H1 (cell line): Measurements from ENCODE around the gene BAIAP2L2. TPM values are rescaled to one million over a fixed set of nuclear protein-coding genes. Genes with fewer than 3 reads are reported as not detected.
"Not testable (repeated sequence)": the region's sequence is repeated elsewhere in the genome, so short reads cannot be mapped to it uniquely, and the experiment has no call there.

Experiments
- CTCF ChIA-PET: fragments of 300-600 bp; sonication (Branson Sonifier 250); formaldehyde crosslinking; loops from one replicate; lab custom pipeline; 2021; ENCODE audit not compliant: partially characterized antibody; lab: Charles Lee
- POLR2A ChIA-PET: fragments of 300-600 bp; sonication (Branson Sonifier 250); formaldehyde crosslinking; loops from one replicate; lab custom pipeline; 2021; ENCODE audit warnings: inconsistent platforms; ENCODE audit not compliant: partially characterized antibody; lab: Charles Lee
- DNase-seq, 2 experiments: peaks; one replicate each; pipeline versions ENCODE4 v3.0.0 to v3.0.0-alpha.2; 2010 to 2022; ENCODE audit warnings: low spot score in 2 of 2, low read depth in 1 of 2, mixed read lengths in 1 of 2
- FAIRE-seq: peaks from 2 replicates; lab custom pipeline; 2011; peaks lifted over from hg19 to GRCh38; lab: Jason Lieb, UNC
- H2AFZ ChIP-seq: 2 replicates; pipeline ENCODE4 v1.8.1; 2012; ENCODE audit warnings: low read length, inconsistent platforms
- H2AK5ac ChIP-seq: 2 replicates; pipeline ENCODE4 v1.6.1; 2013; ENCODE audit warnings: low read depth, low read length
- H2BK120ac ChIP-seq: replicated peaks from 2 replicates; pipeline ENCODE3; 2013; ENCODE audit warnings: low read depth, low read length, inconsistent platforms
- H2BK12ac ChIP-seq: 2 replicates; pipeline ENCODE4 v1.6.1; 2013; ENCODE audit warnings: low read depth, low read length
- H2BK15ac ChIP-seq: 2 replicates; pipeline ENCODE4 v1.6.1; 2013; ENCODE audit warnings: low read length
- H2BK20ac ChIP-seq: 2 replicates; pipeline ENCODE4 v1.6.1; 2013; ENCODE audit warnings: low read length
- H2BK5ac ChIP-seq: 2 replicates; pipeline ENCODE4 v1.6.1; 2013; ENCODE audit warnings: low read depth, low read length
- H3K14ac ChIP-seq: 2 replicates; pipeline ENCODE4 v1.6.1; 2013; ENCODE audit warnings: inconsistent platforms; ENCODE audit not compliant: insufficient read length
- H3K18ac ChIP-seq: 2 replicates; pipeline ENCODE4 v1.6.1; 2013; ENCODE audit warnings: low read length; ENCODE audit errors: extremely low read depth
- H3K23ac ChIP-seq: 2 replicates; pipeline ENCODE4 v1.6.1; 2013; ENCODE audit warnings: inconsistent platforms; ENCODE audit not compliant: insufficient read length
- H3K23me2 ChIP-seq: 2 replicates; pipeline ENCODE4 v1.6.1; 2013; ENCODE audit warnings: low read depth, low read length
- H3K27ac ChIP-seq: 2 replicates; pipeline ENCODE4 v1.6.1; 2011; ENCODE audit warnings: low read depth, low read length, inconsistent platforms
- H3K27me3 ChIP-seq, 4 experiments: replicated peaks in 1 of 4; 1 replicate in 1 of 4; 2 replicates in 3 of 4; pipeline versions ENCODE4 v1.6.1 to v1.8.1; 2011 to 2013; ENCODE audit warnings: low read length in 3 of 4, mild to moderate bottlenecking in 3 of 4, inconsistent platforms in 2 of 4, mixed read lengths in 2 of 4, moderate library complexity in 1 of 4; ENCODE audit not compliant: control insufficient read depth in 3 of 4, insufficient read depth in 3 of 4; ENCODE audit errors: extremely low read depth in 1 of 4
- H3K36me3 ChIP-seq, 4 experiments: 2 replicates each; pipeline versions ENCODE4 v1.6.1 to v1.8.1; 2011 to 2013; ENCODE audit warnings: mild to moderate bottlenecking in 4 of 4, low read length in 3 of 4, moderate library complexity in 2 of 4, control low read depth in 1 of 4, inconsistent platforms in 1 of 4; ENCODE audit not compliant: insufficient read depth in 4 of 4, control insufficient read depth in 2 of 4
- H3K4ac ChIP-seq: replicated peaks from 2 replicates; pipeline ENCODE3; 2013; ENCODE audit warnings: low read length, low read depth, mixed read lengths, inconsistent platforms; ENCODE audit not compliant: insufficient read length
- H3K4me1 ChIP-seq, 4 experiments: replicated peaks in 1 of 4; 1 replicate in 1 of 4; 2 replicates in 3 of 4; pipeline versions ENCODE4 v1.6.1 to v1.8.1; 2011 to 2013; ENCODE audit warnings: low read length in 3 of 4, inconsistent platforms in 2 of 4, mixed read lengths in 1 of 4; ENCODE audit not compliant: insufficient read depth in 4 of 4, control insufficient read depth in 3 of 4
- H3K4me2 ChIP-seq, 2 experiments: 2 replicates each; pipeline versions ENCODE4 v1.6.1 to v1.8.1; 2011 to 2013; ENCODE audit warnings: low read depth in 2 of 2, low read length in 2 of 2, control low read depth in 1 of 2, inconsistent platforms in 1 of 2, mild to moderate bottlenecking in 1 of 2; ENCODE audit not compliant: insufficient read depth in 1 of 2
- H3K4me3 ChIP-seq, 4 experiments: fragments of 200-600, 300-600 bp in 1 of 4; sonication (generic), shearing (Covaris generic), sonication (Bioruptor Twin) in 1 of 4; 2 replicates each; pipeline versions ENCODE4 v1.5.1 to v1.8.1; 2011 to 2016; ENCODE audit warnings: low read length in 4 of 4, low read depth in 3 of 4, control low read depth in 2 of 4, inconsistent platforms in 2 of 4, mild to moderate bottlenecking in 2 of 4, mixed read lengths in 1 of 4, moderate library complexity in 1 of 4; ENCODE audit not compliant: insufficient read depth in 2 of 4; ENCODE audit errors: extremely low read depth in 1 of 4
- H3K56ac ChIP-seq: replicated peaks from 2 replicates; pipeline ENCODE3; 2013; ENCODE audit warnings: low read depth, mild to moderate bottlenecking, mixed read lengths, low read length, inconsistent platforms; ENCODE audit not compliant: insufficient read length
- H3K79me1 ChIP-seq: 2 replicates; pipeline ENCODE4 v1.6.1; 2013; ENCODE audit warnings: low read depth, low read length, control low read depth
- H3K79me2 ChIP-seq, 2 experiments: 2 replicates each; pipeline versions ENCODE4 v1.6.1 to v1.8.1; 2012 to 2013; ENCODE audit warnings: low read length in 2 of 2, mild to moderate bottlenecking in 2 of 2, inconsistent platforms in 1 of 2; ENCODE audit not compliant: insufficient read depth in 2 of 2, control insufficient read depth in 1 of 2
- H3K9ac ChIP-seq, 4 experiments: replicated peaks in 1 of 4; 1 replicate in 1 of 4; 2 replicates in 3 of 4; pipeline versions ENCODE4 v1.6.1 to v1.8.1; 2011 to 2013; ENCODE audit warnings: low read depth in 3 of 4, low read length in 3 of 4, control low read depth in 2 of 4, mild to moderate bottlenecking in 2 of 4, moderate library complexity in 2 of 4, inconsistent platforms in 1 of 4; ENCODE audit errors: extremely low read depth in 1 of 4
- H3K9me3 ChIP-seq, 2 experiments: 2 replicates each; pipeline versions ENCODE4 v1.6.1 to v1.8.1; 2012 to 2013; ENCODE audit warnings: mild to moderate bottlenecking in 2 of 2, moderate library complexity in 2 of 2, control low read depth in 1 of 2, inconsistent platforms in 1 of 2, low read depth in 1 of 2, low read length in 1 of 2, mixed read lengths in 1 of 2; ENCODE audit not compliant: insufficient read depth in 2 of 2
- H4K20me1 ChIP-seq, 2 experiments: replicated peaks in 1 of 2; 2 replicates each; pipeline versions ENCODE3 to v1.8.1; 2011 to 2013; ENCODE audit warnings: inconsistent platforms in 2 of 2, low read length in 2 of 2, mild to moderate bottlenecking in 1 of 2; ENCODE audit not compliant: insufficient read depth in 2 of 2, control insufficient read depth in 1 of 2
- H4K5ac ChIP-seq: 2 replicates; pipeline ENCODE4 v1.6.1; 2013; ENCODE audit warnings: low read length, low read depth, mixed read lengths, inconsistent platforms; ENCODE audit not compliant: insufficient read length
- H4K8ac ChIP-seq: 2 replicates; pipeline ENCODE4 v1.8.0; 2013; ENCODE audit warnings: mild to moderate bottlenecking, moderate library complexity, low read length, inconsistent platforms; ENCODE audit not compliant: insufficient read depth; ENCODE audit errors: extremely low read depth
- H4K91ac ChIP-seq: replicated peaks from 2 replicates; pipeline ENCODE3; 2013; ENCODE audit warnings: low read length, mixed read lengths, inconsistent platforms; ENCODE audit not compliant: insufficient read length
- WGBS, 2 experiments: shearing (Covaris generic) in 1 of 2; methylation state at CpG; one replicate each; pipeline versions ENCODE4 v1.1.6 to v1.1.7; 2013 to 2015; ENCODE audit warnings: low lambda C conversion rate in 2 of 2, mixed read lengths in 2 of 2, inconsistent platforms in 1 of 2, low coverage in 1 of 2, missing lambda C conversion rate in 1 of 2; ENCODE audit not compliant: insufficient replicate concordance in 2 of 2, insufficient coverage in 1 of 2, insufficient read length in 1 of 2; ENCODE audit errors: extremely low coverage in 1 of 2, missing lambda C conversion rate in 1 of 2; 5-methylcytosine and 5-hydroxymethylcytosine counted together
- polyA plus RNA-seq, 7 experiments: library from polyadenylated mRNA; depleted of rRNA in 3 of 7; stranded (reverse) in 5 of 7; unstranded in 2 of 7; fragments of >200 nt in 5 of 7; fragments of 200-250 nt in 2 of 7; gene quantifications; 1 replicate in 5 of 7; 2 replicates in 1 of 7; 4 replicates in 1 of 7; pipeline versions ENCODE4 v1.2.1 to v1.2.3, GENCODE V29; 2011 to 2013; ENCODE audit warnings: missing spikeins in 2 of 7, mixed read lengths in 2 of 7
- total RNA-seq: library from RNA; stranded (reverse); fragmentation: NEBNext Ultra II Directional; extraction: Animal tissue kit (Norgen Biotek cat#: 25700); gene quantifications from 2 replicates; pipeline ENCODE4 v1.2.1, GENCODE V29; 2021

The BAIAP2L2 gene
- total and polyA plus RNA-seq, 2 of the 8 experiments (the other 6 are each of a cell fraction or from before 2014, with no cell fraction given) = 5.4 to 10.0 TPM

- H3K9ac ChIP-seq, H4K20me1 ChIP-seq, H3K9me3 ChIP-seq, H2AFZ ChIP-seq, H2AK5ac ChIP-seq, H3K36me3 ChIP-seq, H3K79me1 ChIP-seq, H3K23me2 ChIP-seq, H3K23ac ChIP-seq, H3K27ac ChIP-seq, H3K4me3 ChIP-seq, H2BK15ac ChIP-seq, H2BK5ac ChIP-seq, H3K4ac ChIP-seq, FAIRE-seq, H3K4me2 ChIP-seq, H3K27me3 ChIP-seq, H3K18ac ChIP-seq, H3K79me2 ChIP-seq, H4K8ac ChIP-seq, H4K5ac ChIP-seq, H2BK20ac ChIP-seq, H2BK12ac ChIP-seq, POLR2A ChIA-PET, H3K14ac ChIP-seq, H3K4me1 ChIP-seq, H3K56ac ChIP-seq, H2BK120ac ChIP-seq, DNase-seq, H4K91ac ChIP-seq: not testable (repeated sequence)
- CTCF ChIA-PET = interaction anchor here (0.8 to 2.2 kb wide), 8 partner anchors 12 to 78 kb away, joined by 3 to 7 read pairs (median 3); no protein-coding TSS in a partner anchor
- 92% methylated on average over 2 of the region's 2 CpGs; no CpG with 5 or more reads in 1 of the 2 experiments for WGBS, 2 experiments
Observed at GRCh38 chr22:38118747-38119146, 8.3 kb upstream of the BAIAP2L2 start.
